ENCODE results near the gene DDOST.

DDOST gene

DNA sequence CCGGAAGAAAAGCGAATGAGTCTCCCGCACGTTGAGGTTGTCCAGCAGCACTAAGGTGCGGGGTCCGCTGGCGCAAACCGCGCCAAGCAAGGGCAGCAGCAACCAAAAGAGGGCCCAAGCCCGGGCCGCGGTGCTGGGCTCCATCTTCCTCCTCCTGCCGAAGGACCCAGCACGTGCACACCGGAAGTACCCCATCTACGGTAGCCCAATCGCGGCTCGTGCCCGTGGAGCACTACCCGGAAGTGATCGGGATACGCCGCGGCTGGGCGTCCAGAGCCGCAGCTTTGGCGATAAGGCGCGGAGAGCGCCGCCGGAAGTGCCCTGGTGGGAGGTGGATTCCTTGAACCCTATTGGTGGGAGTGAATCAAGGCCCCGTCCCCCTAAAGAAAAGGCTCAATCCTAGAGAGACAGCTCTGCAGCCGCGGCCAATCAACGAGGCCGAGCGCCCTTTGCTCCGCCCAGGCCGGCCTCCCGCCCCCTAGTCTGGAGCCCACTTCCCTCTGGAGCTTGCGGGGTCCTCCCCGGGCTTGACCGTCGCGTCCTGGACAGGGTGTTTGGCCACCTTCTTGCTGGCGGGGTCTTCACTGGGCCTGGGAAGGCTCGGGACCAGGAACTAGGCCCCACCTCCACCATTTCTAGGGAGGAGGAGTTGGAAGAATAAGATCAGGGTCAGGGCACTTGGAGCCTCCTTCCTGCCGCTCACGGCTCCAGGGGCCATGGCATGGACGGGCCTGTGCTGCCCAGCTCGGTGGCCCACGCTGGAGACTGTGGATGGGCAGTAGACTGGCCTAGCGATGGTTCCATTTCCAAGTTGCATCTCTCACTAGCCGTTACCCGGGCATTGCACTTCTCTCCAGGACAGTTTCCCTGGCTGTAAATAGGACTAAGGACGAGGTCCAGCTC is at the start of gene DDOST:
TSS of gene DDOST (minus strand) at position 163 of the 903 bp plus-strand sequence. CDS start at position 144, 19 bp downstream.
- peak; percentile 99 for DNase-seq (ENCODE audit: low spot score)

DNA sequence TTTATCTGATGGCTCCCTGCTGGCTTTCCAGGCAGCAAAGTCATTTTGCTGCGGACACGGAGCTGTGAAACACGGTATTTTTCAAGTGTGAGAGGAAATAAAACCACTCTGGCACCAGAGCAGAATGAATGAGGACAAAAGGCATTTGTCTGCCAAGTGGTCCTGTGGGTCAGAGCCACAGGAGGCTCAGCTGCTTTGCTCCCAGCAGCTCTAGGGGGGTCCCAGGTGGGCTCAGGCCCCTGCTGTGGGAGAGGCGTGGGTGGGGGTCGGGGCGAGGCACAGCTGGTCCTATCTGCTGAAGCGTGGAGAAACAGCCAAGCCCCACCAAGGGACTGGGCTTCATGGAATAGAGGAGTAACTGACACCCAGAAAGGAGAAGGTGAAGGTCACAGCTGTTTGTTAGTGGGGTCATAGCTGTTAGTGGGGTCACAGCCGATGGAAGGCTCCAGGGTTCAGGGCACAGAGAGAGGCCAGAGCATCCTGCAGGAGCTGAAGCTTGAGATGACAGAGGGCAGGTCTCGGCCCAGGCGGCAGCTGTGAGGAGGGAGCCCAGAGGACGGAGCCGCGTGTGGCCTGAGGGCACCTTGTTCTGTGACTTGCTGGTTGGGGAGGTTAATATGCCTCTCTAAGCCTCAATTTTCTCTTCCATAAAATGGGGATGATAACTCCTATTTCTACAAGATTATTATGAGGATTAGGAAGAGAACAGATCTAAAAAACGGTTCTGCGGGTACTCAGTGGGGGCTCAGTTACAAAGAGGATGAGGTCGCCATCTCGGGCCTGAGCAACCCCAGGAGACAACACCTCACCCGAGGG is 49.5 kb upstream of the DDOST start:
- DNase-seq (ENCODE audit: low spot score): no peak

DNA sequence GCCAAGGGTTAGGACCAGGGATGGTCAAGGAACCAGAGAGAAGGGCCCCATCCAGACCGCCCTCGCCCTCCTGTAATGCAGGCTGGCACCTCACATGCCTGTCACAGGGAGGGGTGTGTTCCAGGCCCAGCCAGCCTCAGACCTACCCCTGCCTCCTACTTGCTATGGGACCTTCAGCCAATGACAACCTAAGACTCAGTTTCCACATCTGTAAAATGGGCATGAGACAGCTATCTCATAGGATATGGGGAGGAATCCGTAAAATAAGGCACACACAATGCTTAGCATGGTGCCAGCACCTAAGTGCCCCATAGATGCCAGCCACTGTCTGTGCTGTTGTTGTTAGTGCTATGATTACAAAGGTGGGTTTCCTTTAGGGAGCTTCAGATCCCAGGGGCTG is 48.7 kb upstream of the DDOST start:
- no peak for DNase-seq (ENCODE audit: low spot score)

DNA sequence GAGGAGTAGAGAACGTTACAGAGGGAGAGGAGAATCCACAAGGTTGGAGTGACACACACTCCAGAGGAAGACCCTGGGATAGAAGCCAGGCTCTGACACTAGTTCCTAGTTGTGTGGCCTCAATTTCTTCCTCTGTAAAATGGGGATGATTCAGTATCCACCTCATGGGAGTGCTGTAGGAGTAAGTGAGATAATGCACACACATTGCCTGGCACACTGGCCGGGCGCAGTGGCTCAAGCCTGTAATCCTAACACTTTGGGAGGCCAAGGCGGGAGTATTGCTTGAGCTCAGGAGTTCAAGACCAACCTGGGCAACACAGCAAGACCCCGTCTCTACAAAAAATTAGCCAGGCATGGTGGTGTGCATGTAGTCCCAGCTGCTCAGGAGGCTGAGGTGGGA is 47.7 kb upstream of the DDOST start:
- DNase-seq (ENCODE audit: low spot score): no peak

DNA sequence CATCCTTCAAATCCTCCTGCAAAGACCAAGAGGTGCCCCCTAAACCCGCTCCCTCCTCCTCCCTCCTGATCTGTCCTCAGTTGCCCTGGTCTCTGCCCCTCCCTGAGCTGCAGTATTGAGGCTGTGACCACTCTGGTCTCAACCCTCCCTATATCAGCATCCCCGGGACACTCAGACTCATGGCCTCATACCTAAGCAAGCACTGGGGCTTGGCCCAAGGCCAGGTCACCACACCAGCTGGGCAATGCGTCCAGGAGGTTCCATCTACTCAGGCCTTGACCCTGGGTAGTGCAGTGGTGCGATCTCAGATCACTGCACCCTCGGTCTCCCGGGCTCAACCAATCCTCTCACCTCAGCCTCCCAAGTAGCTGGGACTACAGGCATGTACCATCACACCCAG is 46.9 kb upstream of the DDOST start:
- no peak for DNase-seq (ENCODE audit: low spot score)

DNA sequence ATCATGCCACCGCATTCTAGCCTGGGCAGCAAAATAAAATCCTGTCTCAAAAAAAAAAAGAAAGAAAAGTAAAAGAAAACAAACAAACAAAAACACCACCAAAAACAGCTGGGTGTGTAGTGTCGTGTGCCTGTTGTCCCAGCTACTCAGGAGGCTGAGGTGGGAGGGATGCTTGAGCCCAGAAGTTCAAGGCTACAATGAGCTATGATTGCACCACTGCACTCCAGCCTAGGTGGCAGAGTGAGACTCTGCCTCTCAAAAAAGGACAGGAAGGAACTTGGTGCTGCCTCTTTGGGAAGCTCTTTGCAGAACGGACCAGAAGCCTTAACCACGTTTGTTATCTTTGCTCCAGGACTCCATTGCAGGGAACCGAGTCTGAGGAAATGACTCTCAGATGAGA is 45.7 kb upstream of the DDOST start:
- no peak for DNase-seq (ENCODE audit: low spot score)

DNA sequence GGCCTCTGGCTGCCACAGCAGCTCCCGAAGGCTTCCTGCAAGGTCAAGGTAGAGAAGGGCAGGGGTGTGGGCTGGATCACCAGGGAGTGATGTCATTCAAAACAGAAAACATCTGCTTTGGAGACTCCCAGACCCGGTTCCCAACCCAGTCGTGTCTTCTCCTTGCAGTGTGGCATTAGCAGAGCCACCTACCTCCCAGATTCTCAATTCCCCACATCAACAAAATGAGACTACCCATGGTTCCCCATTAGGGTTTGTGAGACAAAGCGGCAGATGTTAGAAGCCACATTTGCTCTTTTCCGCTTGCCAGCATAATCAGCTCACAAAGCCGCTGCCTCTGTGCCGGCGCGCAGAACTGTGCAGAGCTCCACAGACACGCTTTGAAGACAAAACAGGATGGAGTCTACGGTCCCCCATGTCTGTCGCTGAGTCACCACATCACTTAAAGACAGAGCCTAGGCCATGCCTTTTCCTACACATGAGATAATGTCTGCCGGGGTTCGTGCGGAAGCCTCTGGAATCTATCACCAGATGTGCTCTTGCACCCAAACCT is 44.1 kb upstream of the DDOST start:
- DNase-seq (ENCODE audit: low spot score): no peak

DNA sequence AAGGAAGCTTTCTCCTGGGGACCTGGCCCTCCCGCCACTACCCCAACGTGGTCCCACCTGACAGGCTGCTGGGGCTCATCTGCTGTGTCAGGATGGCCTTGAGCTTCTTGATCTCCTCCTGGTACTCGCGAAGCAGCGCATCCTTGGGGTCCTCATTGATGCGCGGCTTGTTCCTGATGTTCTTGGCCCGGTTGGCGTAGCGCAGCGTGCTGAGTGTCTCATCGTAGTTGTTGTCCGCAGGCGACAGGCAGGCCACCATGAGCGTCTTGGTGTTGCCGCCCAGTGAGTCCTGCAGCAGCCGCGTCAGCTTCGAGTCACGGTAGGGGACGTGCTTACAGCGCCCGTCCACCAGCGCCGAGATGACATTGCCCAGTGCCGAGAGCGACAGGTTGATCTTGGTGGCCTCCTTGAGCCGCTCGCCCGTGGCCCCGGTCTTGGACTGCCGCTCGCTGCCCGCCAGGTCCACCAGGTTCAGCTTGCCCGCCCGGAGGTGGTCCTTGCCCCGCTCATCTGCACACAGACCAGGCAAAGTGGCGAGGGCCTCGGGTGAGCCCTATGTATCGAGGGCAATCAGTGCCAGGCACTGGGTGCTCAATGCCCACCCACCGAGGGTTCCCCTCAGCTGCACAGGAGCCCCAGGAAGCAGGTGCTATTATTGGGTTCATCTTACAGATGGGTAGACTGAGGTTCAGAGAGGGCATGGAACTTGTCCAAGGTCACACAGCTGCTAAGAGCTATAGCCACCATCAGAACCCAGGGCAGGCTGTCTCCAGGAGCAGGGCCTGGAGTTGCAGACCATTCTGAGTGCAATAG is 43.4 kb upstream of the DDOST start:
- DNase-seq (ENCODE audit: low spot score): no peak

DNA sequence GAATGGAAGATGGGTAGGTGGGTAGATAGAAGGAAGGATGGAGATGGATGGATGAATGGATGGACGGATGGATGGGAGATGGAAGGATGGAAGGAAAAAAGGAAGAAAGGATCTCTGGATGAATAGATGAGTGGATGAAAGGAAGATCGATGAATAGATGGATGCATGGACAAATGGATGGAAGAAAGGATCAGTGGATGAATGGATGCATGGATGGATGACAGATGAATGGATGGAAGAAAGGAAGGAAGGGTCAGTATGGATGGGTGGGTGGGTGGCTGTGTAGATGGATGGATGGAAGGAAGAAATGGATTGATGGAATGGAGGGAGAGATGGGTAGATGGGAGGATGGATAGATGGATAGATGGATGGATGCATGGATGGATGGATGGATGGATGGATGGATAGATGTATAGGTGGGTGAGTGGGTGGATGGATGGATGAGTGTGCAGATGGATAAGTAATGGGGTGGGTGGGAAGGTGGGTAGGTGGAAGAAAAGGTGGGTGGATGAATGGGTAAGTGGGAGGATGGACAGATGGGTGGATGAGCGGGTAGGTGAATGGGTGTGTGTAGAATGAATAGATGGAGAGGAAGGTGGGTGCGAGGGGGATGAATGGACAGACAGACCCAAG is 42.1 kb upstream of the DDOST start:
- DNase-seq (ENCODE audit: low spot score): no peak

DNA sequence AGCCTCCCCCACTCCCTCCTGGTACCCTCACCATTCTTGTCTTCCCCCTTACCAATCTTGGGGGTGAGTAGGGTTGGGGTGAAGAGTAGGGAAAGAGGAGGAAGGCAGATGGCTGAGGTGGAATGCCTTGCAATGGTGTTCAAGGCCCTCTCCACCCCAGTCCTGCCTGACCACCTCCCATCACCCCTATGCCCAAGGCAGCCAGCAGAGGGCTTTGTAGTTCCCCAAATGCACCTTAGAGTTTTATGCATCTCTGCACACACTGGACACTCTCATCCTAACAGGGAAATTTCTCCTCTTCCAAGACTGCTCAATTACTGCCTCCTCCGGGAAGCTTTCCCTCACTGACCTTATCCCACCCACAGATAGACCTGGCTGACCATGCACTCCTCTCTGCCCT is 41.2 kb upstream of the DDOST start:
- peak; percentile 30 for DNase-seq (ENCODE audit: low spot score)

DNA sequence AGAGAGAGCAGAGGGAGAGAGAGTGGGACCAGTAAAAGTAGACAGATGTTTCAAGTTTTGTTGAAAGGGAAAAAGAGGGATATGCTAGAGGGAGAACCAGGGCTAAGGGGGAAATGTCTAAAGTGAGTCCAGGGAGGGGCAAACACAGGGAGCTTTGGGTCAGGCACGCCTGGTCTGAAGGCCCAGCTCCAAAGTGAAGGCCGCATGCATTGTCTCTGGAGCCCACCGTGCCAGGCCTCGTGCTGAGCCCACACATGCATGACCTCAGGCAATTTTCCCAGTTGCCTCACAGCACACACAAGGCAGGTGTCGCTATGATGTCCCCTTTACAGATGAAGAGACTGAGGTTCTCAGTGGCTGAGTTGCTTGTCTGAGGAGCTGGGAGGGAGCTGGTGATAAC is 40.7 kb upstream of the DDOST start:
- no peak for DNase-seq (ENCODE audit: low spot score)

DNA sequence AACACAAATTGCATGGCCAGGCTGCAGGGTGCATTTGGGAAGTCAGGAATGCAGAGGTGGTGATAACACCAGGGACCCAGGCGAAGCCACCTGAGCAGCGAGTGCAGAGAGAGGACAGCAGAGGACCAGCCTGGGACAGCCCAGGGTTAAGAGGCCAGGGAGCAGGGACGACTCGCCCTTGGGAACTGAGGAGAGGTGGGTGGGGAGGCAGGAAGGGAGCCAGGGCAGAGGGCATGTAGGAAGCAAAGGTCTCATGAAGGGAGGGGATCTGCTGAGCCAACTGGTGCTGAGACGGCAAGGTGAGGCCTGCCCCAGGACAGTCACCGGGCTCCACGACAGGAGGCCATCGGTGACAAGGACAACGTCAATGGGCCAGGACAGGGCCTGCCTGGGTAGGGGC is 40.3 kb upstream of the DDOST start:
- no peak for DNase-seq (ENCODE audit: low spot score)

DNA sequence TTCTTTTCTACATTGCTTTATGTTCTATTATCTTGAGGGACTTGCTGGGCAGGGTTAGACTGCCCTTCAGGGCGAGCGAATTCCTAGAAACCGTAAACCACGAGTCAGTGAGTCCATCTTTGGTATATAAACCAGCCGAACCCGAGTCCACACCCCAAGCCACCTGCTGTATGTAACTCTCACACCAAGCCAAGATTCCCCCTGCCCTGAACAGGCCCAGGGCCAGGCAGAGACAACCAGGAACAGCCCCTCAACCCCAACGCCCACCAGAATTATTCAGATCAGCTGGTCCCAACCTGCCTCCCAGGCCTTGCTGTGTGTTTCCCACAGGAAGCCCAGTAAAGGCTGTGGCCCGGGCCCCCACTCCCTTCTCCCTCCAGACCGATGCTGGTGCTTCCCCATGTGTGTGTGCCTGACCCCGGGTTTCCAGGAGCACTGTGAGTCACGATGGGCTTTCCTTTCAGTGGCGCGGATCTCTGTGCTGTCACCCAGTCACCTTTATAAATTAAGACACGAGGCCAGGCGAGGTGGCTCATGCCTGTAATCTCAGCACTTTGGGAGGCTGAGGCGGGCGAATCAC is 39.6 kb upstream of the DDOST start:
- DNase-seq (ENCODE audit: low spot score): no peak

DNA sequence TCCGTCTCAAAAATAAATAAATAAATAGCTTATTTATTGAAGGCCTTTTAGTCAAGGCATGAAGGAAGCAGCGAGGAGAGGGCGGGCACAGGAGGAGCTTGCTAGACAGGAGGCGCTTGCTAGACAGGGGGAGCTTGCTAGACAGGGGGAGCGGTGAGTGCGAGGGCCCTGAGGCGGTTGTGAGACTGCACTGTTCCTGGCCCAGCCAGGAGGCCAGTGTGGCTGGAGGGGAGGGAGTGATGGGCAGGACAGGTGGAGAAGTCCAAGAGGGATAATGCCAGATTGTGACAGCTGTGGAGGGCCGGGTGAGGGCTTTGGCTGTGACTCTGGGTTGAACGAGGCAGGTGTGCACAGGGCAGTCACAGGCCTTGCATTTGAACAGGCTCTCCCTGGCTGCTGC is 38.4 kb upstream of the DDOST start:
- DNase-seq (ENCODE audit: low spot score): no peak

DNA sequence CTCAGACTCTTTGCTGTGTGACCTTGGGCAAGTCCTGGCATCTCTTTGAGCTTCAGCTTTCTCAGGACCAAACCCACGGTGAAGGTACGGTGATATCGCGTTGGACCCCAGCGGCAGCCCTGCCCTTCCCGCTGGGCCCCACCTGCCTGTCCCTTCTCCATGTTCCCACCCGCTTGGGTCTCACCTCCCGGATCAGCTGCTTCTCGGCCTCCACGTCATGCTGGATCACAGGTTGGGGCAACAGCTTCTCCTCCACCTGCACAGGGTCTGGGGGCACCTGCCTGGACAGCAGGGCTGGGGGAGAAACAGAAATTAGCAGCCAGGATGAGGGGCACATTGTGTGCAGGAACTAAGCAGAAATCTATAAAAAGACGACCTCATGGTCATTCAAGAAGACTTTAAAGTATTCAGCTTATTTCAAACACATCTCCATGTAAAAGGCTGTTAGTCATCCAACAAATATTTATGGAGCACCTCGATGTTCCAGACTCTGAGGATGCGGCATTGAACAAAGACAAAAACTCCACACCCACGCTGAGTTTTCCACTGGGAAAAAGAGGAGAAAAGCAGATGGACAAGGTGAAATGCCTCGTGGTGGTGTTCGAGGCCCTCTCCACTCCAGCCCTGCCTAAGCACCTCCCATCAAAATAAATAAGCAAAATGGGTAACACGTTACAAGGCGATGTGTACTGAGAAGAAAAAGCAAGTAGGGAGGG is 37.2 kb upstream of the DDOST start:
- peak; percentile 53 for DNase-seq (ENCODE audit: low spot score)

DNA sequence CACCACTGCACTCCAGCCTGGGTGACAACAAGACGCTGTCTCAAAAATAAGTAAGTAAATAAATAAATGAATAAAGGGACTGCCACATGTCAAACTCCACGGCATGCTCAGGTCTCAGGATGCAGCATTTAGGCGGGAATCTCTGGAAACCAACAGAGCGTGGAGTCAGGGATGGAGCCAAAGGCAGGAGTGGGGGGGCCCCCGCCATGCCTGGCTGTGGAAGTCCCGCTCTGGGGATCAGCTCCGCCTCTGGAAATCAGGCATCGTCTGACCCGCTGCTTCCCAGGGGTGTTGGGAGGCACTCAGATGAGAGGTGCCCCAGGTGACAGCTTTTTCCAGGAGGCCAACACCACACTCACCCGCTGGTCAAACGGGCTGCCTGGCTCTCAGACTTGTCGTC is 36.4 kb upstream of the DDOST start:
- no peak for DNase-seq (ENCODE audit: low spot score)

DNA sequence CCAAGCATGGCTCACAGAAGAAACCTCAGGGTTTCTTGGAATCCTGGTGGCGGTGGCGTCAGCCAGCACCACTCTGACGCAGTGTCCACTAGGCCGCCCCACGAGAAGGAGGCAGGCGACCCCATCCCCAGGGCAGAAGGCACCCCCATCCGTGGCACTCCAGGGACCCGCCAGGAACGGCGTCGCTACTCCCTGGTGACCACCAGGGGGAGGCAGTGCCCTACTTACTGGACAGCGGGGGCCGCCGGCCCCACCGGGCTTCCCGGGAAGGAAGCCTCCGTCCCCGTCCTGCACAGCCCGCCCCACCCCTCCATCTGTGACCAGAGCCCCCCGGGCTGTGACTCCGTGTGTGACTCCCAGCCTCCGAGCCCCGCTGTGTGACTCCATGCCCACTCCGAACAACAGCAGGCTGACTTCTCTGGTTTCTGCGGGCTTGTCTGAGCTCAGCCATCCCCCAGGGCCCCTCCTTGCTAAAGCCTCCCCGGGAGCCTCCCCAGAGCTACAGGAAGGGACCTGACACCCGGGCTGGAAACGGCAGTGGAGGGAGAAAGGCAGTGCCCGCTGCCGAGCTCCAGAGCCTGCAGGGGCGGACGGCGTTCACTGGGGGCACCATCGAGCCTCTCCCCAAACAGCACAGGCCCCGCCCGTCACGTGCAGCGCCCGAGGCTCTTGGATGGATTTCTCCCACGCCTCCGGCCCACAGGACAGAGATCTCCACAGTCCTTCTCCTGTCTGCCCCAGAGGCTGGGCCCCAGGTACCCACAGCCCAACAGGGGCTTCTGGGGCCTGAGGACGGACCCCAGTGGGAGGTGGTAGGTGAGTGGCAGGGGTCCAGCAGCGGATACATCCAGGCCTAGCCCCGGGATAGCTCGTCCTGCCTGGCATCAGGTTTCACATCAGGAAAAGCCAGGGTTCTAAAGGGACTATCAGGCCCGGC is 35.5 kb upstream of the DDOST start:
- DNase-seq (ENCODE audit: low spot score): peak; percentile 96

DNA sequence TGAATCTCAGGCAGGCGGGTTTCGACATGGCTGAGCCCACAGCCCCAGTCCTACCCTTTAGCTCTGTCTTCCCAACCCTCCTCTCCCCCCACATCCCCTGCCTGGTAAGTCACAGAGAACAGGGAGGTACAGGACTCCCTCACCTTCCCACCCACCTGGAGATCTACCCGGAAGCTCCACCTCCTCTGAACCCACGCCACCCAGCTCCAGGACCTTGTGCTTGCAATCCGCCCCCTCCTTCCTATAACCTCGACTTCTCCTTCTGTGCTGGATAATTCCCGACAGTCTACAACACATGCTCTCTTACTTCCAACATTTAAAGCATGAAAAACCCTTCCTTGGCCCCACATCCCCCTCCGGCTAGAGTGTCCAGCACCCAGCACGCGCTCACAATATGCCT is 34.3 kb upstream of the DDOST start:
- no peak for DNase-seq (ENCODE audit: low spot score)

DNA sequence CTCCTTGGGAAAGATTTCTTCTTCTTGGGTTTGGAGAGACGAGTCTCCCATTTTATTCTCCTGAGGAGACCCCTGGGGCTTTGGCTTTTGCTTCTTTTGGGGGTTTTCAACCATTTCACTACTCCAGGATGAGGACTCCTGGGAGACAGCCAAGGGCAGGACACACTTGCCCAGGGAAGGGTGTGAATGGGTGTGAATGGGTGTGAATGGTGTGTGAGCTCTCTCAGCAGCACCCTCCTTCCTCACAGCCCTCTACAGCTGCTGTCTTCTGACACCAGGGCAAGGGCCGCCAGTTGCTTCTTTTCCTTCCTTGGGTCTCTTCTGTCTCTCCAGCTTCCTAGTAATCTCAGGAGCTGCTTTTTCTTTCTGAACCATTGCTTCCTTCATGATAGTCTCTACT is 32.5 kb upstream of the DDOST start:
- no peak for DNase-seq (ENCODE audit: low spot score)

Measured in AG08395 (cell line).